HG02943 (cell line): ENCODE measurements around the gene RHOB.

Source experiments
- ATAC-seq: cut with Tn5 transposase; IDR thresholded peaks from one replicate; pipeline ENCODE4 v1.9.1; 2021; ENCODE audit warnings: mild to moderate bottlenecking, low read depth, moderate library complexity; ENCODE audit not compliant: unreplicated experiment

Gene RHOB

DNA sequence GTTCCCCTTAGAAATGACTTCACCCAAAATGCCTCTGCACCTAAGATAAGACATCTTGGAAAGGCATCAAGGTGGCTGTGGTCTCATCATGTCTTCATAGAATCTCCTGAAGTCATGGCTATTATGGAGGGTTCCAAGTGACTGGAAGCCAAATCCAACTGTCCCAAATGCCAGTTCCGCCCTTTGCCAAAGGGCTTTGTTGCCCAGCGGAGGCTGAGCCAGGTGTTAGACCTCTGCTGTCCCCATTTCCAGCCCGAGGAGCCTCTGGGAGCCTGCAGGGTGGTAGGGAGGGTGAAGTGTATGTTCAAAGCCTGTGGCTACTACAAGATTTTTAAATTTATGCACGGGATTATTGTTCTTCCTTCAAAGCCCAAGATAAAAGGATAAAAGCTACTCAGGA, 25.7 kb downstream of the RHOB start:
- ATAC-seq, result no peak

GRCh38 chr2:20473128-20473527, 26.3 kb downstream of the RHOB start:
- no peak for ATAC-seq

DNA sequence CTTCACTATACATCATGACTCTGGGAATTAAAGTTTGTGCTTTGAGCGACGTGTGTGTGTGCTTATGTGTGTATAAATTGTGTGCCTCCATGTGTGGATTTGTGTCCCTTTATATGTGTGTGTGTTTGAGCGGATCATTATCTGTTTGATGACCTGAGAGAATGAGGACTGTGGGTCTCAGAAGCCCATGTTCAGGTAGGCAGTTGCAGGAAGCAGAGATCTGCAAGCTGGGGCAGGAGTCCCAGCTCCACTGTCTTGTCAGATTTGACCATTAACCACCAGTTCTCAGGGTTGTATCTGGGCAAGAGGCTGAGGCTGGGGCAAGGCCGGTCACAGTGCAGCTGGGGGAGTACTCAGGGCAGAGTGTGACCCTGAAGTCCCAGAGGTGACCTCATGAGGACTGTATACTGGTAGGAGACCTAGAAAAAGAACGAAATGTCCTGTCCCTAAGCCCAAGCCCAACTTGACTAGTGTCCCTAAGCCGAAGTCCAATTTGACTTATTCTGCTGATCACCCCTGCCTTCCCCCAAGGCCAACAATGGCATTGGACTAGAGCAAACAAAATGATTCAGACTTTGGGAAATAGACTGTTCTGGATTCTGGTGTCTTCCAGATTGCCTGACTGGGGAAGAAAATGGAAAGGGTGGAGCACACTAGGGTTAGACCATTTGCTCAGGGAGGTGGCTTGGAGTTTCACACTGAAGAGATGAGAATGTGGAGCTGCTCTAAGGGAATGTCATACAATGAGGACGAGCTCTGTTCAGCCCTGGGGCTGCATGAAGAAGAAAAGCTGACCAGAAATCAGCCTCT, 28.1 kb downstream of the RHOB start:
- ATAC-seq, result no peak

- no peak for ATAC-seq
Observed at GRCh38 chr2:20475567-20475952, 28.7 kb downstream of the RHOB start.

DNA sequence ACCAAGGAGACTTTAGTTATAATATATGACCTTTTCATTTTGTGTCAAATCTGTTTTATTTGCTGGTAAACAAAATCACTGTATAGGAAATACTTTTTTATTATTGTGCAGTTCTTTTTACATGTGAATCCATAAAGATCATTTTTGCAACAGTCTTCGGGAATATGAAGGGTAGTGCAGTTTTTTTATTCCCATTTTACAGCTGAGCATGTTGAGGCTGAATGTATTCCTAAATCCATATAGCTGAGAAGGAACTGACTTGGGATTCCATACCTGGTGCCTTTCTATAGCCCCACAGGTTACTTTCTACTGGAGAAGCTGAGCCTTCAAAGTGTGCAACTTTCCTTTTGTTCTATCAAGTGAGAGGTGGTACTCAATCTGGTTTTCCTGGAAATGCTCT, 29.6 kb downstream of the RHOB start:
- ATAC-seq, result no peak

DNA sequence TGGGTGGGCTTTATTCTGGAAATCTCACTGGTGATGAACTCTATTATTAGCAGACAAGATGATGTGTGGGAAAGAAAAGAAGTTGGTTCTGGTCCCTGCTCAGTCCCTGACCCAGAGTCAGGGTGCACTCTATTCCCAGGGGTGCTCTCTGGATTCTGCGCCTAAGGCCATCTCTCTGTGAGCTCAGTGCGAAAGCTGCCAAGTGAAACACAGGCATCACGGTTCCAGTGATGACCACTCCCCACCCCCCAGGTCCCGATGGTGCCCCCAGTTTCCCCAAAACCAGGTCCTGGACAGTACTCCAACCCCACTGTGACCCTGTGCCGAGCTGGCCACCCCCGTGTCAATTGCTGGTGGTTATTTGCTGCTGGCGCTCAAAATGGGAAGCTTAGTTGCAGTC, 30.1 kb downstream of the RHOB start:
- no peak for ATAC-seq

GRCh38 chr2:20478961-20479360, 32.1 kb downstream of the RHOB start:
- no peak for ATAC-seq

DNA sequence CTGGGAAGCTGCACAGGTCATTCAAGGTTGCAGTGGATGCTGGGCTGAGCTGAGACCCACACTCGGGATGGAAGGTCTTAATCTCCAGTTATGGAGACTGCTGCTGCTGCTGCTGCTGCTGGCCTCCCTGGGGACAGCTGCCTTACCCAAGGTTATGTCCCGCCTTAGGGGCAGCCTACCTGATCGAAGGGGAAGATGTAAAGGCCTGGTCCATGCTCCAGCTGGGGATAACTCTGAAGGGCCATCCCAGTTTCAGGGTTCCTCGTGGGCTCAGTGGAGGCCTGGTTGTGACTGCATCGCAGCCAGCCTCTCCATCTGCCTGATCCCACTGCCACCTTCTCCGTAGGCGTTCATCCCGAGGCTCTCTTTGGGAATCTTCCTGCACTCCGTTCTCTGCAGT, 33.0 kb downstream of the RHOB start:
- ATAC-seq, result no peak

- ATAC-seq, result no peak
Observed at GRCh38 chr2:20480913-20481312, 34.0 kb downstream of the RHOB start.

- no peak for ATAC-seq
Observed at GRCh38 chr2:20481798-20482405, 35.0 kb downstream of the RHOB start.

GRCh38 chr2:20482725-20483124, 35.9 kb downstream of the RHOB start:
- ATAC-seq, result no peak

DNA sequence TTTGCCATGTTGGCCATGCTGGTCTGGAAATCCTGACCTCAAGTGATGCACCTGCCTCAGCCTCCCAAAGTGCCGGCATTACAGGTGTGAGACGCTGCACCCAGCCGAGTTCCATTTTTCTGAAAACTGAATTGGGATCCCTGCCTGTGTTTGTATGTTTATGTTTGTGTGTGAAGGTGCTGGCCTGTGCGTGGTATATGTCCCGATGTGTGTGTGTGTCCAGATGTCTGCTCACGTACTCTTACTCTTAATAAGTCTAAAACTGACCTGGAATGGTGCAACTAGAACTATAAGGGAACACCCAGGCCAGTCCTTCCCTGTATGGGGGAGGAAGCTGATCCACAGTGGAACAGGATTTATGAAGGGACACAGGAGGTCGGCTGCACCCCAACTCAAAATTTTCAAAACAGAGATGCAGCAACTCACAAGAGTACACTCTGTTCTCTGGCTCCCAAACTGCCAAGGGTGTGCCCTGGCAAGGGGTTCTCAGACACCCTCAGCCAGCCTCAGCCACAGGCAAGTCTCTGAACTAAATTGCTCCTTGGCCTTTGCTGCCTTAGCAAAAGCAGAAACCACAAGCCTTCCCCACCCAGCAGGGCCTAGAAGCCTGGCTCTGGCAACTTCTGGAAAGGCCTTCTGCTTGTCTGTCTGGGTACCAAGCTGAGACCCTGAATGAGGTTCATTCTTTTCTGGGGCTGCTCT, 36.5 kb downstream of the RHOB start:
- ATAC-seq, result no peak

DNA sequence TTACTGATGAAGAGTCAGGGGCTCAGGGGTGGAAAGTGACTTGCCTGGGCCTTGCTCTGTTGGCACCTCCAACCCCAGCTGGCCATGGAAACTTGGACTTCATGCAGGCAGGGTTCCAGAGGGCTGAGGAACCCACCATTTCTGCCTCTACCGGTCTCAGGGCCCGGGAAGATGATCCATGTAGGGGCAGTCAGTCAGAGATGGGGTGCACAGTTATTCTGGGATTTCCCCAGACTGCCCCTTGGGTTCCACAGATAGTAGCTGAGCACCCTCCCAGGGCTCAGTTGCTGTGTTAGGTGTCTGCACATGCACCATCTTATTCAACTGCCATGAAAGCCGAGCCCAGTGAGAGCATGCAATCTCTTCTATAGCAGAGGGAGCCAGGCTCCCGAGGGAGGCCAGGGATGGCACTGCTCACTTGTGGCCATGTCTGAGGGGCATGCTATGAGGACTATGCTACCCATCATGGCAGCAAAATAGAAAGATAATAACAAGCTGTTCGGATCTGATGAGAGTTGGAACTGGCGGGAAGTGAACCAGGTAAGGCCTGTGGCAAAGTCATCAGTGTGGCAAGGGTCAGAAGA, 37.3 kb downstream of the RHOB start:
- no peak for ATAC-seq

DNA sequence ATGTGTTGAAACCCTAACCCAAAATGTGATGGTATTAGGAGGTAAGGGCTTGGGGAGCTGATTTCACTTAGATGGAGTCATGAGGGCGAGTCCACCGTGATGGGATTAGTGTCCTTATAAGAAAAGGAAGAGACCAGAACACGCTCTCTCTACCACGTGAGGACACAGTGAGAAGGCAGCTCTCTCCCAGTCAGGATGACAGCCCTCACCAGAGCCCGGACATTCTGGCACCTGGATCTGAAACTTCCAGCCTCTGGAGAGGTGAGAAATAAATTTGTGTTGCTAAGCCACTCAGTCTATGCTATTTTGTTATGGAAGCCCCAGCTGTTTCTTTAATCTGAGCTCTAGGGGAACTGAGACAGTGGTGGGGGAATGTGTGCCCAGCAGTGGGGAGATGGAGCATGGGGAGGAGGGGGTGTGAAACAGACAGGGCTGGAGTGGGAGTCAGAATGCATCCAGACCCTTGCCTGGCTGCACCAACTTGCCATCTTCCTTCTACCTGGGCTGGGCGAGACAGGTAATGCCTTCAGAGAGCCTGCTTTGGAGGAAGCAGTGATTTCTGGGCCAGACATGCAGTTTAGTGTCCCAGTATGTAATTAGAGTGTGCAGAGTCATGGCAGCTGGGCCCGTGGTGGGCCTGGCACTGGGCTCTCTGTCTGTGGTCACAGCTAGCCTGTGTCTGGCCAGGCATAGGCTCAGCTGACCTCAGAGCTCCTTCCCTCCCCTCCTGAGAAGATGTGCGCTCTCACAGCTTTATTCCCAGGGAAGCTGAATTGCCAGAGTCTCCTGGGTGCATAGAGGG, 38.1 kb downstream of the RHOB start:
- ATAC-seq, result no peak

DNA sequence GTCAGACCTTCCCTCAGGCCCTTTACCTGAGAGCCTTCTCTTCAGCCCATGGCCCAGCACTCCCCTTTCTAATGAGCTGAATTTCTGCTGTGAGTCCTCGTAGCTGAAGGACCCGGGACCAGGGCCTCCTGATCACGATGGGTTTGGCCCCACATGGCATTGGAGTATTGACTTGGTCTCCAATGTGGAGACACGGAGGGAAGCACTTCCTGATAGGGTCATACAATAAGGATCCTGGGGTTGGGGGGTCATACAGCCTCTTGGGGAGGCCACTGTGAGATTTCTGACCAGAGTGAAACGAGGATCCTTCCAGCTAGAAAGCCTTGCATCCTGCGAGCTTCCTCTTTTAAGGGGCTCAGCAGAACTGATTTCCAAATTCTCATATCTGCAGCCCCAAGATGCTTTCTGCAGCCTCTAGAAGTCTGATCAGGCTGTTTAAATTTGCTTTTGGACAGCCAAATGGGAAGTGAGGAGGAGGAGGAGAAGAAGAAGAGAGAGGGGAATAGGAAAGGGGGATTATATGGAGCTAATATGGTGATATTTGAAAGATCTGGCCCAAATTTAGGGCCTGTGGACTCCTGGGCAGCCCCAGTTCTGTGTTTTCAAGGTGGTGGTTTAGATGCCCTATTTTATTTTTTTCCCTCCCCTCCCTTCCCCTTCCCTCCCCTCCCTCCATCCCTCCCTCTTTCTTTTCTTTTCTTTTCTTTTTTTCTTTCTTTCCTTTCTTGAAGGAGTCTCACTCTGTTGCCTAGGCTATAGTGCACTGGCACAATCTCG, 38.9 kb downstream of the RHOB start:
- ATAC-seq, result no peak

DNA sequence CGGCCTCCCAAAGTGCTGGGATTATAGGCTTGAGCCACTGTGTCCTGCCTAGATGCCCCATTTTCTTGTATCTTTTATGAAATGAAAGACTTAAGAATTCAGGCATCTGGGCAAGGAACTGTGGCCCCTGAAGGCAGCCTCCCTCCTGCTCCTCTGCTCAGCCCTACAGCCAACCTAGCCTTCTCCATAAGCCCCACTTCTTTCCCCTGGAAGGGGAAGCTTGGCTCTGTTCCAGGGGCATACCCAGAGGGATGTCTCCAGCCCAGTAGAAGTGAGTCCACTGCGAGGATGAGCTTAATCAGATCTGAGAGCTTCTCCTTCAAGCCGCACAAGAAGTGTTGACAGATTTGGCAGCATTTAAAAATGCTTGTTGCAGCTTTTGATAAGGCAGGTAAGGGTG, 39.7 kb downstream of the RHOB start:
- no peak for ATAC-seq

GRCh38 chr2:20487030-20487391, 40.1 kb downstream of the RHOB start:
- no peak for ATAC-seq

DNA sequence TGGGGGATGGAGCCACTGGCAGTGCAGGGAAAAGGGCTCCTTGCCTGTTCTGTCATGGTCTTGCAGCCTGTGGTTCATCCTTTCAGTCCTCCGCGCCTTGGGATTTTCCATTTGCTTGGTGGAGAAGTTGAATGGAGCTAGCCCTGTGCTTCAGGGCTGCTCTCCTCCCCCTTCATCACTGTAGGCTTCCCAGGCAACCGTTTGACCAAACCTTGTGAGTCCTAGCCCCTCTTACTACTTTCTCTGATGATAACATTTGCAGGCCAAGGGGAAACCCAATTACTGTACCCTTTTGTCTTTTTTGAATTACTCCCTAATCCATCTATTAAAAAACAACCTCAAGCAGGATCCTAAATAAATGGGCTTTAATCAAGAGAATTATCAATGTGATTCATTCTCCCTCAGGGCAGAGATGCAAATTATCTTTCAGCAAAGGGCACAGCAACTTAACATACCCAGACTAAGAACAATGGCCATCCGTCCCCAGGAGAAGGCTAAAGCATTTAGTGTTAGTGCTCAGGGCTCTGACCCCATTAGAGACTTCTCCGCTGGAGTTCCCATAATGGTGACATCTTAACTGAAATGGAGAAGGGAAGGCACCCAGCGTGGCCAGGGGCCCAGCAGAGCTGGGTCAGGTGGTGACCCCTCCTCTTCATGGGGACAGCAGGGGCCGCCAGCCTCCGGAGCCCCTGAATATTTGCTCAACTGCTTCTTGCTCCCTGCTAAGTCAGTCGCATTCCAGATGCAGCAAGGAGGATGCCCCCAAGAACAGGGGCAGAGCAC, 40.7 kb downstream of the RHOB start:
- ATAC-seq, result no peak

- no peak for ATAC-seq
Observed at GRCh38 chr2:20488201-20488641, 41.3 kb downstream of the RHOB start.
